H1 (cell line): ENCODE data around the gene PRLH. TPM values are rescaled to one million over a fixed set of nuclear protein-coding genes. Genes with fewer than 3 reads are reported as not detected.

ENCODE experiments used
- CTCF ChIA-PET: fragments of 300-600 bp; sonication (Branson Sonifier 250); formaldehyde crosslinking; loops from one replicate; lab custom pipeline; 2021; ENCODE audit not compliant: partially characterized antibody; lab: Charles Lee
- POLR2A ChIA-PET: fragments of 300-600 bp; sonication (Branson Sonifier 250); formaldehyde crosslinking; loops from one replicate; lab custom pipeline; 2021; ENCODE audit warnings: inconsistent platforms; ENCODE audit not compliant: partially characterized antibody; lab: Charles Lee
- DNase-seq, 2 experiments: peaks; one replicate each; pipeline versions ENCODE4 v3.0.0 to v3.0.0-alpha.2; 2010 to 2022; ENCODE audit warnings: low spot score in 2 of 2, low read depth in 1 of 2, mixed read lengths in 1 of 2
- FAIRE-seq: peaks from 2 replicates; lab custom pipeline; 2011; peaks lifted over from hg19 to GRCh38; lab: Jason Lieb, UNC
- H2AFZ ChIP-seq: 2 replicates; pipeline ENCODE4 v1.8.1; 2012; ENCODE audit warnings: low read length, inconsistent platforms
- H2AK5ac ChIP-seq: 2 replicates; pipeline ENCODE4 v1.6.1; 2013; ENCODE audit warnings: low read depth, low read length
- H2BK120ac ChIP-seq: replicated peaks from 2 replicates; pipeline ENCODE3; 2013; ENCODE audit warnings: low read depth, low read length, inconsistent platforms
- H2BK12ac ChIP-seq: 2 replicates; pipeline ENCODE4 v1.6.1; 2013; ENCODE audit warnings: low read depth, low read length
- H2BK15ac ChIP-seq: 2 replicates; pipeline ENCODE4 v1.6.1; 2013; ENCODE audit warnings: low read length
- H2BK20ac ChIP-seq: 2 replicates; pipeline ENCODE4 v1.6.1; 2013; ENCODE audit warnings: low read length
- H2BK5ac ChIP-seq: 2 replicates; pipeline ENCODE4 v1.6.1; 2013; ENCODE audit warnings: low read depth, low read length
- H3K14ac ChIP-seq: 2 replicates; pipeline ENCODE4 v1.6.1; 2013; ENCODE audit warnings: inconsistent platforms; ENCODE audit not compliant: insufficient read length
- H3K18ac ChIP-seq: 2 replicates; pipeline ENCODE4 v1.6.1; 2013; ENCODE audit warnings: low read length; ENCODE audit errors: extremely low read depth
- H3K23ac ChIP-seq: 2 replicates; pipeline ENCODE4 v1.6.1; 2013; ENCODE audit warnings: inconsistent platforms; ENCODE audit not compliant: insufficient read length
- H3K23me2 ChIP-seq: 2 replicates; pipeline ENCODE4 v1.6.1; 2013; ENCODE audit warnings: low read depth, low read length
- H3K27ac ChIP-seq: 2 replicates; pipeline ENCODE4 v1.6.1; 2011; ENCODE audit warnings: low read depth, low read length, inconsistent platforms
- H3K27me3 ChIP-seq, 4 experiments: replicated peaks in 1 of 4; 1 replicate in 1 of 4; 2 replicates in 3 of 4; pipeline versions ENCODE4 v1.6.1 to v1.8.1; 2011 to 2013; ENCODE audit warnings: low read length in 3 of 4, mild to moderate bottlenecking in 3 of 4, inconsistent platforms in 2 of 4, mixed read lengths in 2 of 4, moderate library complexity in 1 of 4; ENCODE audit not compliant: control insufficient read depth in 3 of 4, insufficient read depth in 3 of 4; ENCODE audit errors: extremely low read depth in 1 of 4
- H3K36me3 ChIP-seq, 4 experiments: 2 replicates each; pipeline versions ENCODE4 v1.6.1 to v1.8.1; 2011 to 2013; ENCODE audit warnings: mild to moderate bottlenecking in 4 of 4, low read length in 3 of 4, moderate library complexity in 2 of 4, control low read depth in 1 of 4, inconsistent platforms in 1 of 4; ENCODE audit not compliant: insufficient read depth in 4 of 4, control insufficient read depth in 2 of 4
- H3K4ac ChIP-seq: replicated peaks from 2 replicates; pipeline ENCODE3; 2013; ENCODE audit warnings: low read length, low read depth, mixed read lengths, inconsistent platforms; ENCODE audit not compliant: insufficient read length
- H3K4me1 ChIP-seq, 4 experiments: replicated peaks in 1 of 4; 1 replicate in 1 of 4; 2 replicates in 3 of 4; pipeline versions ENCODE4 v1.6.1 to v1.8.1; 2011 to 2013; ENCODE audit warnings: low read length in 3 of 4, inconsistent platforms in 2 of 4, mixed read lengths in 1 of 4; ENCODE audit not compliant: insufficient read depth in 4 of 4, control insufficient read depth in 3 of 4
- H3K4me2 ChIP-seq, 2 experiments: 2 replicates each; pipeline versions ENCODE4 v1.6.1 to v1.8.1; 2011 to 2013; ENCODE audit warnings: low read depth in 2 of 2, low read length in 2 of 2, control low read depth in 1 of 2, inconsistent platforms in 1 of 2, mild to moderate bottlenecking in 1 of 2; ENCODE audit not compliant: insufficient read depth in 1 of 2
- H3K4me3 ChIP-seq, 4 experiments: fragments of 200-600, 300-600 bp in 1 of 4; sonication (generic), shearing (Covaris generic), sonication (Bioruptor Twin) in 1 of 4; 2 replicates each; pipeline versions ENCODE4 v1.5.1 to v1.8.1; 2011 to 2016; ENCODE audit warnings: low read length in 4 of 4, low read depth in 3 of 4, control low read depth in 2 of 4, inconsistent platforms in 2 of 4, mild to moderate bottlenecking in 2 of 4, mixed read lengths in 1 of 4, moderate library complexity in 1 of 4; ENCODE audit not compliant: insufficient read depth in 2 of 4; ENCODE audit errors: extremely low read depth in 1 of 4
- H3K56ac ChIP-seq: replicated peaks from 2 replicates; pipeline ENCODE3; 2013; ENCODE audit warnings: low read depth, mild to moderate bottlenecking, mixed read lengths, low read length, inconsistent platforms; ENCODE audit not compliant: insufficient read length
- H3K79me1 ChIP-seq: 2 replicates; pipeline ENCODE4 v1.6.1; 2013; ENCODE audit warnings: low read depth, low read length, control low read depth
- H3K79me2 ChIP-seq, 2 experiments: 2 replicates each; pipeline versions ENCODE4 v1.6.1 to v1.8.1; 2012 to 2013; ENCODE audit warnings: low read length in 2 of 2, mild to moderate bottlenecking in 2 of 2, inconsistent platforms in 1 of 2; ENCODE audit not compliant: insufficient read depth in 2 of 2, control insufficient read depth in 1 of 2
- H3K9ac ChIP-seq, 4 experiments: replicated peaks in 1 of 4; 1 replicate in 1 of 4; 2 replicates in 3 of 4; pipeline versions ENCODE4 v1.6.1 to v1.8.1; 2011 to 2013; ENCODE audit warnings: low read depth in 3 of 4, low read length in 3 of 4, control low read depth in 2 of 4, mild to moderate bottlenecking in 2 of 4, moderate library complexity in 2 of 4, inconsistent platforms in 1 of 4; ENCODE audit errors: extremely low read depth in 1 of 4
- H3K9me3 ChIP-seq, 2 experiments: 2 replicates each; pipeline versions ENCODE4 v1.6.1 to v1.8.1; 2012 to 2013; ENCODE audit warnings: mild to moderate bottlenecking in 2 of 2, moderate library complexity in 2 of 2, control low read depth in 1 of 2, inconsistent platforms in 1 of 2, low read depth in 1 of 2, low read length in 1 of 2, mixed read lengths in 1 of 2; ENCODE audit not compliant: insufficient read depth in 2 of 2
- H4K20me1 ChIP-seq, 2 experiments: replicated peaks in 1 of 2; 2 replicates each; pipeline versions ENCODE3 to v1.8.1; 2011 to 2013; ENCODE audit warnings: inconsistent platforms in 2 of 2, low read length in 2 of 2, mild to moderate bottlenecking in 1 of 2; ENCODE audit not compliant: insufficient read depth in 2 of 2, control insufficient read depth in 1 of 2
- H4K5ac ChIP-seq: 2 replicates; pipeline ENCODE4 v1.6.1; 2013; ENCODE audit warnings: low read length, low read depth, mixed read lengths, inconsistent platforms; ENCODE audit not compliant: insufficient read length
- H4K8ac ChIP-seq: 2 replicates; pipeline ENCODE4 v1.8.0; 2013; ENCODE audit warnings: mild to moderate bottlenecking, moderate library complexity, low read length, inconsistent platforms; ENCODE audit not compliant: insufficient read depth; ENCODE audit errors: extremely low read depth
- H4K91ac ChIP-seq: replicated peaks from 2 replicates; pipeline ENCODE3; 2013; ENCODE audit warnings: low read length, mixed read lengths, inconsistent platforms; ENCODE audit not compliant: insufficient read length
- HDAC2 ChIP-seq, 2 experiments: fragments of 300-600 bp in 1 of 2; sonication (generic) in 1 of 2; IDR thresholded peaks; 2 replicates each; pipeline ENCODE4 v1.6.1; 2011 to 2012; ENCODE audit warnings: low read depth in 2 of 2, low read length in 2 of 2, mild to moderate bottlenecking in 2 of 2, moderate library complexity in 2 of 2, borderline replicate concordance in 1 of 2, inconsistent platforms in 1 of 2
- RAD21 ChIP-seq, 2 experiments: IDR thresholded peaks in 1 of 2; conservative IDR thresholded peaks in 1 of 2; 2 replicates each; pipeline ENCODE4 v1.6.1; 2011; ENCODE audit warnings: low read depth in 2 of 2, low read length in 2 of 2, improper control_type of control experiment in 1 of 2, inconsistent platforms in 1 of 2, mild to moderate bottlenecking in 1 of 2, moderate library complexity in 1 of 2
- WGBS, 2 experiments: shearing (Covaris generic) in 1 of 2; methylation state at CpG; one replicate each; pipeline versions ENCODE4 v1.1.6 to v1.1.7; 2013 to 2015; ENCODE audit warnings: low lambda C conversion rate in 2 of 2, mixed read lengths in 2 of 2, inconsistent platforms in 1 of 2, low coverage in 1 of 2, missing lambda C conversion rate in 1 of 2; ENCODE audit not compliant: insufficient replicate concordance in 2 of 2, insufficient coverage in 1 of 2, insufficient read length in 1 of 2; ENCODE audit errors: extremely low coverage in 1 of 2, missing lambda C conversion rate in 1 of 2; 5-methylcytosine and 5-hydroxymethylcytosine counted together
- polyA plus RNA-seq, 7 experiments: library from polyadenylated mRNA; depleted of rRNA in 3 of 7; stranded (reverse) in 5 of 7; unstranded in 2 of 7; fragments of >200 nt in 5 of 7; fragments of 200-250 nt in 2 of 7; gene quantifications; 1 replicate in 5 of 7; 2 replicates in 1 of 7; 4 replicates in 1 of 7; pipeline versions ENCODE4 v1.2.1 to v1.2.3, GENCODE V29; 2011 to 2013; ENCODE audit warnings: missing spikeins in 2 of 7, mixed read lengths in 2 of 7
- total RNA-seq: library from RNA; stranded (reverse); fragmentation: NEBNext Ultra II Directional; extraction: Animal tissue kit (Norgen Biotek cat#: 25700); gene quantifications from 2 replicates; pipeline ENCODE4 v1.2.1, GENCODE V29; 2021

PRLH gene
- total and polyA plus RNA-seq, 2 of the 8 experiments (the other 6 are each of a cell fraction or from before 2014, with no cell fraction given), result not detected

DNA sequence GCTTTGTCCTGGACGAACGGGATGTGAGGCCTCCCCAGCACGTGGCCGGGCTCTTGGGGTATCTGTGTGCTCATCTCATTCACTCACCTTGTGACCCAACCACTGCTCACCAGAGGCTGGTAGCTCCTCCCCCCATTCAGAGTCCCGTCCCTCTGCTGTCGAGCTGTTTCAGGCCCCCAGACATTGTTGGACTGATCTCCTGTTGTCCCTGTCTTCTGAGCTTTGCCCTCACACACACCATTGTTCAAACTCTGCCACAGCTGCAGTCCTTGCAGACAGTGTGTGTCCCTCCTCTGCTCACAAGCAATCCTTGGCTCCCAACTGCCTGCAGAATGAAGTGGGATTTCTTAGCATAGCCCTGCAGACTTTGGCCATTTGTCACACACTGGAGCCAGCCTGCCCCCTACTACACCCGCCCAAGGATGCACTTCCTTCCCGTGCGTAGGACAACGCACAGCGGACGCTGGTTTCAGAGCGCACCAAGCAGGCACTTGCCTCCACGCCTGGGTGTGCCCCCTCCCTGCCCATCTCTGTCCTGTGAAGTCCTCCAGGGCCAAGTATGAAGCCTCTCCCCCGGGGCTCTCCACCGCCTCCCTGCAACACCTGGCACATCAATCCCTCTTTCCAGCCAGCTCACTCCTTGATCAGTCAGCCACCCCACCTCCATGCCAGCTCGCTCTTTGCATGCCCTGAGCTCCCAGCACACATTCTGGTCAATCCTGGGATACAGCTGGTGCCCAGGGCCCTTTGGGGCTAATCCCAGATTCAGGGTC, 16.5 kb upstream of the PRLH start:
- Histone ChIP-seq H2BK20ac (no peak overlapping the region), H2BK15ac (no peak overlapping the region), H3K4me2 (no peak overlapping the region), H3K18ac (no peak overlapping the region), H3K14ac (no peak overlapping the region), H4K8ac (0 out of 2 replicates have a peak overlapping the region, but pooled peaks have one; percentile 31)
- FAIRE-seq, result no peak
- POLR2A ChIA-PET, result interaction anchor here (0.7 to 1.3 kb wide), 4 partner anchors 12 to 75 kb away, joined by 3 read pairs; no protein-coding TSS in a partner anchor
- no peak for TF ChIP-seq HDAC2 (IDR thresholded peaks at IDR 0.05; ENCODE audit: borderline replicate concordance in 1 of 2, low read depth in 2 of 2, low read length in 2 of 2)
- no peak for TF ChIP-seq RAD21 (IDR thresholded peaks at IDR 0.05 in 1 of 2, conservative IDR thresholded peaks at IDR 0.05 in 1 of 2; ENCODE audit: low read depth in 2 of 2, low read length in 2 of 2)
- TF ChIP-seq, all 59 proteins: peak for 0
- no peaks in the 10 kb centered on the region for H4K20me1 ChIP-seq
- no peaks in the 10 kb centered on the region for H3K23me2 ChIP-seq
- no peak overlapping the region for H2AFZ ChIP-seq
- H3K4me1 ChIP-seq, result no peaks in the 10 kb centered on the region
- H4K5ac ChIP-seq, result no peak overlapping the region
- CTCF ChIA-PET, result interaction anchor here (0.9 to 5.5 kb wide), 14 partner anchors 8 to 396 kb away, joined by 3 to 32 read pairs (median 4); partner anchors contain the start of gene PRLH
- H2BK120ac ChIP-seq, result no peak overlapping the region
- H3K27me3 ChIP-seq, result no peaks in the 10 kb centered on the region; a peak in 1 of 7 replicates
- peak overlapping the region; percentile 10; the same call in 1 of the 2 replicates for H3K27ac ChIP-seq
- H4K91ac ChIP-seq, result no peak overlapping the region
- peaks cover 9 to 11% of the 10 kb centered on the region in 2 experiments; a peak in 2 of 4 replicates for H3K9me3 ChIP-seq
- H3K79me2 ChIP-seq, result no peaks in the 10 kb centered on the region
- H3K79me1 ChIP-seq, result no peaks in the 10 kb centered on the region; the same call in 1 of the 2 replicates
- peaks cover 2 to 24% (median 12%) of the 10 kb centered on the region in 4 experiments; a peak in 6 of 8 replicates for H3K36me3 ChIP-seq
- WGBS, 2 experiments, result 92% methylated on average over 17 of the region's 17 CpGs; no CpG with 5 or more reads in 1 of the 2 experiments
- no peak overlapping the region for H2BK5ac ChIP-seq
- no peak for DNase-seq
- no peak overlapping the region for H3K9ac ChIP-seq
- H2BK12ac ChIP-seq, result no peak overlapping the region
- no peak overlapping the region for H3K56ac ChIP-seq
- no peak overlapping the region for H3K4ac ChIP-seq
- H3K4me3 ChIP-seq, result no peak overlapping the region
- H2AK5ac ChIP-seq, result no peak overlapping the region
- no peak overlapping the region for H3K23ac ChIP-seq
